ENCODE measurements around the gene CENPV. TPM values are rescaled to one million over a fixed set of nuclear protein-coding genes. Genes with fewer than 3 reads are reported as not detected.
"Not testable (repeated sequence)": the region's sequence is repeated elsewhere in the genome, so short reads cannot be mapped to it uniquely, and the experiment has no call there.

CENPV gene
- total and polyA plus RNA-seq, 2 donors: 15.4 to 20.5 TPM

GRCh38 chr17:16314859-16315258 lies 38.4 kb downstream of the CENPV start:
- H3K27ac ChIP-seq (ENCODE audit: low read depth): no peak overlapping the region
- no peaks in the 10 kb centered on the region for H3K4me1 ChIP-seq (ENCODE audit: insufficient read depth)
- H3K36me3 ChIP-seq (ENCODE audit: insufficient read depth): no peaks in the 10 kb centered on the region
- WGBS: 98% methylated on average over 3 of the region's 3 CpGs
- no peak for DNase-seq (ENCODE audit: extremely low spot score)
- H3K4me3 ChIP-seq (ENCODE audit: low read depth, low read length): no peak overlapping the region

- Histone ChIP-seq H3K36me3 (ENCODE audit: insufficient read depth) (no peaks in the 10 kb centered on the region), H3K27ac (ENCODE audit: low read depth) (no peak overlapping the region), H3K4me1 (ENCODE audit: insufficient read depth) (no peaks in the 10 kb centered on the region), H3K4me3 (ENCODE audit: low read depth, low read length) (no peak overlapping the region)
- DNase-seq (ENCODE audit: extremely low spot score): no peak
Observed at GRCh38 chr17:16314189-16314588, 39.1 kb downstream of the CENPV start.

- Histone ChIP-seq H3K4me3 (ENCODE audit: low read depth, low read length) (no peak overlapping the region), H3K4me1 (ENCODE audit: insufficient read depth) (no peaks in the 10 kb centered on the region), H3K27ac (ENCODE audit: low read depth) (no peak overlapping the region), H3K36me3 (ENCODE audit: insufficient read depth) (no peaks in the 10 kb centered on the region)
- 74% methylated on average over 7 of the region's 7 CpGs for WGBS
- DNase-seq (ENCODE audit: extremely low spot score): no peak
Observed at GRCh38 chr17:16313139-16314090, 39.9 kb downstream of the CENPV start.

- 96% methylated on average over 34 of the region's 34 CpGs for WGBS
- not testable (repeated sequence) for H3K4me1 ChIP-seq (ENCODE audit: insufficient read depth); H3K36me3 ChIP-seq (ENCODE audit: insufficient read depth); H3K27ac ChIP-seq (ENCODE audit: low read depth); H3K4me3 ChIP-seq (ENCODE audit: low read depth, low read length); DNase-seq (ENCODE audit: extremely low spot score)
Observed at GRCh38 chr17:16312061-16312460, 41.2 kb downstream of the CENPV start.

DNA sequence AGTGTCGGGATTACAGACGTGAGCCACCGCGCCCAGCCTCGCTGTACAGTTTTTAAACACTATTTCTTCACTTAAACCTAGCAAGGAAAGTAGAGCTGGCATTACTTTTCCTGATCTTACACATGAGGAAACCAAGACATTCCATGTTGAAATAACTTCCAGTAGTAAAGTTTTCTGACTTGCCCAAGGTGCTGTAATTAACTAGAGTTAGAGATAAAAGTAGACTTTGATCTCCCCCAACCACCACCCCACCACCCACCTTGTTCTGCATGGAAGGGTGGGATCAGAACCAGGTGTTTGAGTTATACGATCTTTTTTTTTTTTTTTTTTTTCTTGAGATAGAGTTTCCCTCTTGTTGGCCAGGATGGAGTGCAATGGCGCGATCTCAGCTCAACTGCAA lies 47.1 kb downstream of the CENPV start:
- H3K27ac ChIP-seq (ENCODE audit: low read depth): no peak overlapping the region
- WGBS: 88% methylated on average over 8 of the region's 8 CpGs
- H3K4me1 ChIP-seq (ENCODE audit: insufficient read depth): no peaks in the 10 kb centered on the region
- no peaks in the 10 kb centered on the region for H3K36me3 ChIP-seq (ENCODE audit: insufficient read depth)
- no peak for DNase-seq (ENCODE audit: extremely low spot score)
- H3K4me3 ChIP-seq (ENCODE audit: low read depth, low read length): no peak overlapping the region

GRCh38 chr17:16304830-16305229 lies 48.4 kb downstream of the CENPV start:
- Histone ChIP-seq H3K36me3 (ENCODE audit: insufficient read depth) (no peaks in the 10 kb centered on the region), H3K4me1 (ENCODE audit: insufficient read depth) (no peaks in the 10 kb centered on the region), H3K4me3 (ENCODE audit: low read depth, low read length) (no peak overlapping the region), H3K27ac (ENCODE audit: low read depth) (no peak overlapping the region)
- 75% methylated on average over 3 of the region's 3 CpGs for WGBS
- no peak for DNase-seq (ENCODE audit: extremely low spot score)

- Histone ChIP-seq H3K36me3 (ENCODE audit: insufficient read depth) (no peaks in the 10 kb centered on the region), H3K4me1 (ENCODE audit: insufficient read depth) (no peaks in the 10 kb centered on the region), H3K4me3 (ENCODE audit: low read depth, low read length) (no peak overlapping the region), H3K27ac (ENCODE audit: low read depth) (no peak overlapping the region)
- DNase-seq (ENCODE audit: extremely low spot score): no peak
- WGBS: 75% methylated on average over 4 of the region's 4 CpGs
Observed at GRCh38 chr17:16302856-16303255, 50.4 kb downstream of the CENPV start.

DNA sequence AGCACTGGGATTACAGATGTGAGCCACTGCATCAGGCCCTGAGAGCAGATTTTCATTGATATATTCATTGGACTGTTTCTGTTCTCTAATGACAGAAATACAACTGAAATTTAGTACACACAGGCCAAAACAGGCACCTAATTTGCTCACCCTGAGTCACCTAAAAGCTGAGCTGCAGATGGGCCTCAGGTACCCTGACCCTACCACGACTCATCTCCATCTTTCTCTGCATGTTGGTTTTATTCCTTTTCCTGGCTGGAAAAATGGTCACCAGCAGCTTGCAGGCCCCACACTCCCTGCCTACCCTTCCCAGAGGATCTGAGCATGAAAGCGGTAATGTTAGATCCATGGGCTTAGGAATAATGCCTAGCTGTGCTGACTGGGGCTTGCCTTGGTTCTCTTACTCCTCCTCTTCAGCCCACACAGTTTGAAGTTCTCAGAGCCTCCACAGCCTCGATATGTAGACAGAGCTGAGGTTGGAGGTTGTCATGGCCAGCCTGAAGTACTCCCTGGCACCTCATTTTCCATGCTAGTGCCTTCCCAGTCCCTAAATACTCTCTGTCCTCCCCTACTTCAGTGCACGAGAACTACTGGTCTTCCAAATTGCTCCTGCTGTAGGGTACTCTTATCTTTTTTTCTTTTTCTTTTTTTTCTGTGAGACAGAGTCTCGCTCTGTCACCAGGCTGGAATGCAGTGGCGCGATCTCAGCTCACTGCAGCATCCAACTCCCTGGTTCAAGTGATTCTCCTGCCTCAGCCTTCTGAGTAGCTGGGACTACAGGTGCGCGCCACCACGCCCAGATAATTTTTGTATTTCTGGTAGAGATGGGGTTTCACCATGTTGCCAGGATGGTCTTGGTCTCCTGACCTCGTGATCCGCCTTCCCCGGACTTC lies 51.1 kb downstream of the CENPV start:
- WGBS: 94% methylated on average over 13 of the region's 13 CpGs
- H3K36me3 ChIP-seq (ENCODE audit: insufficient read depth): no peaks in the 10 kb centered on the region

DNA sequence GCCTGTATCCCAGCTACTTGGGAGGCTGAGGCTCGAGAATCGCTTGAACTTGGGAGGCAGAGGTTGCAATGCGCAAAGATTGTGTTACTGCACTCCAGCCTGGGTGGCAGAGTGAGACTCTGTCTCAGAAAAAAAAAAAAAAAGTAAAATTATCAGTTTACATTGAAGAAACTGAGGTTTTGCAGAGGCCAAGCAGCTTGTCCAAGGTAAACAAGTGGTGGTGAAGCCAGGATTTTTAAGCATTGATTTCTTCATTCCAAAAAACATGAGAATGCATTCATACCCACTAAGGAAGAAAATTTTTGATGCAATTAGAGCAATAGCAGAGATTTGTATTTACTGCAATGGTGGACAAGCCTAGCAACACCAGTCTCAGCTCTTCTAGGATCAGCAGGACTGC lies 52.7 kb downstream of the CENPV start:
- Histone ChIP-seq H3K36me3 (ENCODE audit: insufficient read depth) (no peaks in the 10 kb centered on the region), H3K27ac (ENCODE audit: low read depth) (no peak overlapping the region), H3K4me1 (ENCODE audit: insufficient read depth) (no peaks in the 10 kb centered on the region), H3K4me3 (ENCODE audit: low read depth, low read length) (no peak overlapping the region)
- no peak for DNase-seq (ENCODE audit: extremely low spot score)
- WGBS: 96% methylated on average over 3 of the region's 3 CpGs

More for the DNA sequence above, 51.1 kb downstream of the CENPV start:
- Histone ChIP-seq H3K4me3 (ENCODE audit: low read depth, low read length) (no peak overlapping the region), H3K27ac (ENCODE audit: low read depth) (no peak overlapping the region), H3K4me1 (ENCODE audit: insufficient read depth) (no peaks in the 10 kb centered on the region)
- DNase-seq (ENCODE audit: extremely low spot score): no peak

DNA sequence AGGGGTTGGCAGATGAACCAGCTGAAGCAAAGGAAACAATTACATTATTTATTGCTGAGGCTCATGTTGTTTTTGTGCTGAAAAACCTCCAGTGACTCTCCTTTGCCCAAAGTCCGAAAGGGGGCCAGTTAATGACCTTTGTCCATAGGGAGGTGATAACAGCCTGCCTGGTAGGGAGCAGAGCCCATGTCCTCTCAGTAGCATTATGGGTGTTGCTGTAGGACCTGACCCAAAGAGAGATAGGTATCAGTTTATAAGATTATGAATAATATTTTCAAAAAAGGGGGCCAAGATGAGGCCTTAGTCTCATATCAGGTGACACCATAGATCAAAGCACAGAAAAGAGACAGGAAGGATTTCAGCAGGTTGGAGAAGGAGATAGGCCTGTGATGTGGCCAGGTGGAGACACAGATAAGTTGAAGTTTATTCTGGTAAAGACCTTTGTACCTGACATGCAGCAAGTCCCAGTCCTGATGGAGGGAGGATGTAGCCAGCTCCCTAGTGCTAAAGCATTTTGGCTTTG lies 55.1 kb downstream of the CENPV start:
- no peak for DNase-seq (ENCODE audit: extremely low spot score)
- Histone ChIP-seq H3K27ac (ENCODE audit: low read depth) (no peak overlapping the region), H3K4me3 (ENCODE audit: low read depth, low read length) (no peak overlapping the region), H3K4me1 (ENCODE audit: insufficient read depth) (no peaks in the 10 kb centered on the region), H3K36me3 (ENCODE audit: insufficient read depth) (no peaks in the 10 kb centered on the region)
- 92% methylated on average over 1 of the region's 1 CpG for WGBS

GRCh38 chr17:16297367-16298139 lies 55.7 kb downstream of the CENPV start:
- H3K27ac ChIP-seq (ENCODE audit: low read depth): no peak overlapping the region
- H3K4me3 ChIP-seq (ENCODE audit: low read depth, low read length): no peak overlapping the region
- no peaks in the 10 kb centered on the region for H3K36me3 ChIP-seq (ENCODE audit: insufficient read depth)
- 80% methylated on average over 11 of the region's 11 CpGs for WGBS
- no peak for DNase-seq (ENCODE audit: extremely low spot score)
- no peaks in the 10 kb centered on the region for H3K4me1 ChIP-seq (ENCODE audit: insufficient read depth)

DNA sequence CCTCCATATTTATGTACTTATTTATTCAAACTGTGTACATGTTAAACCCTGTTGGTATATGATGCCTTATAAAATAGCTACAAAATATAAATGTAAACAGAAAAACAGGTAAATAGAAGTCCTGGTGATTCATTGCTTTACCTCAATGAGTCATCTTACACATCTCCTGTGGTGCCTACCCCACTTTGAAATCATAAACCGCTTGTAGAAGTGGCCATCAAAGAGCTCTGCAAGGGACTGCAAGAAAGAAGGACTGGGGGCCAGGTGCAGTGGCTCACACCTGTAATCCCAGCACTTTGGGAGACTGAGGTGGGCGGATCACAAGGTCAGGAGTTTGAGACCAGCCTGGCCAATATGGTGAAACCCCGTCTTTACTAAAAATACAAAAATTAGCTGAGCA lies 57.2 kb downstream of the CENPV start:
- 94% methylated on average over 3 of the region's 3 CpGs for WGBS
- not testable (repeated sequence) for DNase-seq (ENCODE audit: extremely low spot score); H3K4me1 ChIP-seq (ENCODE audit: insufficient read depth)

GRCh38 chr17:16294560-16294959 lies 58.7 kb downstream of the CENPV start:
- no peaks in the 10 kb centered on the region for H3K36me3 ChIP-seq (ENCODE audit: insufficient read depth)
- DNase-seq (ENCODE audit: extremely low spot score): no peak
- H3K27ac ChIP-seq (ENCODE audit: low read depth): no peak overlapping the region
- H3K4me3 ChIP-seq (ENCODE audit: low read depth, low read length): no peak overlapping the region
- no peaks in the 10 kb centered on the region for H3K4me1 ChIP-seq (ENCODE audit: insufficient read depth)
- 93% methylated on average over 2 of the region's 2 CpGs for WGBS

More for the DNA sequence above, 57.2 kb downstream of the CENPV start:
- not testable (repeated sequence) for H3K36me3 ChIP-seq (ENCODE audit: insufficient read depth); H3K4me3 ChIP-seq (ENCODE audit: low read depth, low read length); H3K27ac ChIP-seq (ENCODE audit: low read depth)
